ENCODE results near the gene ASB15. TPM values are rescaled to one million over a fixed set of nuclear protein-coding genes. Genes with fewer than 3 reads are reported as not detected.
A peak's percentile ranks its signal among the peaks of the same experiment; 100 is the strongest.

ASB15 gene
- total RNA-seq, 1 donor from 2014 or later: 2.6 TPM

DNA sequence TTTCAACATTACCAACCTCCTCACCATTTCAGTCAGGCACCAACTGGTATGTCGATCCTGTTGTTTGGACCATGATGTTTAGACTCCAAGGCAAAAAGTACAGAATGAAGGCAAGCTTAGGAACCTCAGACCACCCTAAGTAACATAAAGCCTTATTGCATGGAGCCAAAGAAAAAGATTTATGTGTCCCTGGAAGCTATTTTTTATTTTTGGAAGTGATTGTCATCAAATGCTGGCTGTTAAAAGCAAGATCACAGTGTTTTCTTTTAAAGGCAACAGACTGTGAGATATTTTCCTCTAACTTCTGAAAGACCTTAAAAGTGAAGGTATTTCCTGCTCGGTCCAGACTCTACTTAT lies 8.2 kb downstream of the ASB15 start:
- peak overlapping the region; percentile 24 to 59 (median 57) for H3K9ac ChIP-seq (ENCODE audit: low read depth in 1 of 3, low read length in 3 of 3)
- peak overlapping the region in 2 of 3 donors; percentile 23 to 35 for H3K4me3 ChIP-seq (ENCODE audit: low read length in 3 of 3)
- H3K36me3 ChIP-seq (ENCODE audit: control insufficient read depth in 3 of 3, insufficient read depth in 3 of 3, low read length in 3 of 3): peaks cover 0 to 3% (median 1%) of the 10 kb centered on the region in 3 donors
- H3K9me3 ChIP-seq (ENCODE audit: control insufficient read depth in 3 of 3, low read length in 3 of 3): no peaks in the 10 kb centered on the region
- peaks cover 9 to 29% (median 15%) of the 10 kb centered on the region in 3 donors for H3K4me1 ChIP-seq (ENCODE audit: control insufficient read depth in 3 of 3, insufficient read depth in 3 of 3, low read length in 3 of 3)
- H3K27me3 ChIP-seq (ENCODE audit: control insufficient read depth in 3 of 3, insufficient read depth in 3 of 3, low read length in 3 of 3): no peaks in the 10 kb centered on the region
- peak overlapping the region; percentile 95 for H3K27ac ChIP-seq (ENCODE audit: low read depth, low read length)

DNA sequence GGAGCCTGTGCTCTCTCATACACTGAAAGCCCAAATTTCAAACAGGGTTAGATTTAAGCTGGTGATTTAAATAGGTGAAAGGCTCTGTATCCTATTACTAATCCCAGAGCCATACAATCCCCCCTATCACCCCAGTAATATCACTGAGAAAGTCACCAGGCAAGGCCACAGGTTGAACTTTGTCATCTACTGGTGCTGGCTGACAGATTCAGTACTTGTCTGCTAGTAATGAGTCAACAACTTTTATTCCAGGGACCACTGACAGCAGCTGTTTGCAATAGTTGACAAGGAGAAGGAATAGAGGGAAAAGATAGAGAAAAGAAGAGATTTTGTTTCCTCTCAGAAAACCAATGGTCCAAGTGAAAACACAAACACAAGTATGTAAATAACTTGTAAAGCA lies 10.4 kb downstream of the ASB15 start:
- H3K27me3 ChIP-seq (ENCODE audit: control insufficient read depth in 3 of 3, insufficient read depth in 3 of 3, low read length in 3 of 3): no peaks in the 10 kb centered on the region
- peak overlapping the region in 2 of 3 donors; percentile 39 to 61 for H3K4me3 ChIP-seq (ENCODE audit: low read length in 3 of 3)
- H3K4me1 ChIP-seq (ENCODE audit: control insufficient read depth in 3 of 3, insufficient read depth in 3 of 3, low read length in 3 of 3): peaks cover 9 to 19% (median 12%) of the 10 kb centered on the region in 3 donors
- H3K27ac ChIP-seq (ENCODE audit: low read depth, low read length): peak overlapping the region; percentile 95
- peak overlapping the region; percentile 50 to 73 (median 65) for H3K9ac ChIP-seq (ENCODE audit: low read depth in 1 of 3, low read length in 3 of 3)
- peaks cover 2 to 16% (median 7%) of the 10 kb centered on the region in 3 donors for H3K36me3 ChIP-seq (ENCODE audit: control insufficient read depth in 3 of 3, insufficient read depth in 3 of 3, low read length in 3 of 3)
- H3K9me3 ChIP-seq (ENCODE audit: control insufficient read depth in 3 of 3, low read length in 3 of 3): no peaks in the 10 kb centered on the region

DNA sequence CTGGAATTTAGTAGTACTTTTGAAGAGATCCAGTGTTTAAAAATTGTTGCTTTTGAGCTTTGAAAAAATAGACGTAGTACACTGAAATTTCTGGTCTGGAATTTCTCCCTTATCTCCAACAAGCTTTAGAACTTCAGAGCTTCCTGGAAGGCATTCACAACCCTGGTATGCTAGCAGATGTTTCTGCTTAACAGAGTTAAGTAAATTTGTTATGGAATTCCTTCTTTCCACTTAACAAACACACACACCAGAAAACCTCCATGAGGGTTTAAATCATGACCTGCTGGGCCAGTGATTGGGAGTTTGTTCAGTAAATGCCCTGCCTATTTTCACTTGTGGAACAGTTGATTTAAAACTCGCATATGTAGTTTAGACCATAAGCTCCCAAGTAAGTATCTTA lies 13.7 kb downstream of the ASB15 start:
- no peak overlapping the region for H3K27ac ChIP-seq (ENCODE audit: low read depth, low read length)
- peaks cover 3 to 10% (median 8%) of the 10 kb centered on the region in 3 donors for H3K4me1 ChIP-seq (ENCODE audit: control insufficient read depth in 3 of 3, insufficient read depth in 3 of 3, low read length in 3 of 3)
- H3K4me3 ChIP-seq (ENCODE audit: low read length in 3 of 3): no peak overlapping the region
- H3K36me3 ChIP-seq (ENCODE audit: control insufficient read depth in 3 of 3, insufficient read depth in 3 of 3, low read length in 3 of 3): peaks cover 3 to 28% (median 10%) of the 10 kb centered on the region in 3 donors
- H3K9me3 ChIP-seq (ENCODE audit: control insufficient read depth in 3 of 3, low read length in 3 of 3): no peaks in the 10 kb centered on the region
- no peaks in the 10 kb centered on the region for H3K27me3 ChIP-seq (ENCODE audit: control insufficient read depth in 3 of 3, insufficient read depth in 3 of 3, low read length in 3 of 3)
- H3K9ac ChIP-seq (ENCODE audit: low read depth in 1 of 3, low read length in 3 of 3): no peak overlapping the region

DNA sequence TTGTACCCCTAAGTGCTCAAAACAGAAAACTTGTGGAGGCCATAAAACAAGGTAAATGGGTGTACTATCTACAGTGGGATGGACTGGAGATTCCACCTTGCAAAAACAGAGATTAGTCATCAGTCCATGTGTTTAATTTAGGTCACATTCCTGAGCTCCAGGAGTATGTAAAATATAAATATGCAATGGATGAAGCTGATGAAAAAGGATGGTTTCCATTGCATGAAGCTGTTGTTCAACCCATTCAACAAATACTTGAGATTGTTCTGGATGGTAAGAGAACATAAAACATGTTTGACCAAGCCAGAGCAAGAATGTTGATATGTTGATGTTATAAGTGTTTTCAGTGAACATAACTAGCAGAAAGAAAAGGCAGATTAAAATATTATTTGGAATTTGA lies 14.6 kb downstream of the ASB15 start:
- Histone ChIP-seq H3K4me3 (ENCODE audit: low read length in 3 of 3) (no peak overlapping the region), H3K27me3 (ENCODE audit: control insufficient read depth in 3 of 3, insufficient read depth in 3 of 3, low read length in 3 of 3) (no peaks in the 10 kb centered on the region), H3K9ac (ENCODE audit: low read depth in 1 of 3, low read length in 3 of 3) (no peak overlapping the region), H3K4me1 (ENCODE audit: control insufficient read depth in 3 of 3, insufficient read depth in 3 of 3, low read length in 3 of 3) (peaks cover 0 to 10% (median 9%) of the 10 kb centered on the region in 3 donors), H3K36me3 (ENCODE audit: control insufficient read depth in 3 of 3, insufficient read depth in 3 of 3, low read length in 3 of 3) (peaks cover 3 to 28% (median 10%) of the 10 kb centered on the region in 3 donors), H3K9me3 (ENCODE audit: control insufficient read depth in 3 of 3, low read length in 3 of 3) (no peaks in the 10 kb centered on the region), H3K27ac (ENCODE audit: low read depth, low read length) (no peak overlapping the region)

DNA sequence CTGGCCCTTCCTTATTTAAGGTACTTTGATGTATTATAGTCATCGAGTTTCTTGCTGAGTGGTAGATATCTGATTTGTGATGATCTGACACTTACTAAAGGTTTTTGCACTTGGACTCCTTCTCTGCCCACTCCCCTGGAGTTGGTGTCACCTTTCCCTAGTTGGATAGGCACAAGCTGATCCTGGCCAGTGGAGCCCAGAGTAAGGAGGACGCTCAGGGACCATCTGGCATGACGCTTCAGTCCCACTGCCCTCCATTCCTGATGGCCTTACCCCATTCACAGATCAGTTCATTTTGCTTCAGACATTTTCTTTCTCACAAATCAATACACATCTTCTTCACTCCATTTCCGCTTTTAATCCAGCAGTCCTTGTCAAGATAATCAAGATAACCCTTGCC lies 20.1 kb downstream of the ASB15 start:
- Histone ChIP-seq H3K9ac (ENCODE audit: low read depth in 1 of 3, low read length in 3 of 3) (no peak overlapping the region), H3K27ac (ENCODE audit: low read depth, low read length) (peak overlapping the region; percentile 74), H3K4me3 (ENCODE audit: low read length in 3 of 3) (no peak overlapping the region), H3K9me3 (ENCODE audit: control insufficient read depth in 3 of 3, low read length in 3 of 3) (no peaks in the 10 kb centered on the region), H3K4me1 (ENCODE audit: control insufficient read depth in 3 of 3, insufficient read depth in 3 of 3, low read length in 3 of 3) (peaks cover 16 to 27% (median 18%) of the 10 kb centered on the region in 3 donors), H3K36me3 (ENCODE audit: control insufficient read depth in 3 of 3, insufficient read depth in 3 of 3, low read length in 3 of 3) (peaks cover 5 to 33% (median 20%) of the 10 kb centered on the region in 3 donors), H3K27me3 (ENCODE audit: control insufficient read depth in 3 of 3, insufficient read depth in 3 of 3, low read length in 3 of 3) (no peaks in the 10 kb centered on the region)

DNA sequence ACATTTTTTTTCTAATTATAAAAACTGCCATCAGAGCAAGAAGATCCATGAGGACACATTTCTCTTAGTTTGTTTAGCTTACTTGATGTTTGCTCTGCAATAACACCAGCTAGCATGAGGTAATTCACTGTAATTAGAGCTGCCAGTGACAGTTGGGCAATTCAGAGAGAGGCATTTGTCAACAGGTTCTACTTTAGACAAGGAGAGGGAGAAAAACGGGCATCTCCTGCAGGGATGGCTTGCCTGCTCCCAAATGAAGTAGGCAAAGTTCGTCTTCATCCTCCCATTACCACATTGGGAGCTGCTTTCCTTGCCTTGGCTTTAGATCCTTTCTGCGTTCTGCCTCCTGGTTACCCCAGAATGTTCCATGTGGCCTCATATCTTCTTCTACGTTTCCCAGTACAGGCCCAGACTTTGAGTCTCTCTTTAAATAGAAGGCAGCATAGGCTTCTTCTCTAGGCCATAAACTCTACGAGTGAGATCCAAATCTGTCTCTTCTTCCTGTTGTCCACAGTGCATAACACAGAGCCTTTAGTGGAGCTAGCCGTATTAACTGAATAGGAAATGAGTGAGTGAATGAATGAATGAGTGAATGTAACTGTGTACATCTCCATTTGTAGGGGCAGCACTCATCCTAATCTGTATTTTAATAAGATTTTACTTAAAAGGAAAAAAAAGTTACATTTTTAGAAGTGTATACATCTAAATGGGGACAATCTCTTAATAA lies 21.2 kb downstream of the ASB15 start:
- peaks cover 4 to 23% (median 20%) of the 10 kb centered on the region in 3 donors for H3K36me3 ChIP-seq (ENCODE audit: control insufficient read depth in 3 of 3, insufficient read depth in 3 of 3, low read length in 3 of 3)
- H3K27ac ChIP-seq (ENCODE audit: low read depth, low read length): peak overlapping the region; percentile 92
- peak overlapping the region in 2 of 3 donors; percentile 35 to 41 for H3K4me3 ChIP-seq (ENCODE audit: low read length in 3 of 3)
- H3K9ac ChIP-seq (ENCODE audit: low read depth in 1 of 3, low read length in 3 of 3): peak overlapping the region; percentile 10 to 62 (median 42)
- peaks cover 16 to 28% (median 18%) of the 10 kb centered on the region in 3 donors for H3K4me1 ChIP-seq (ENCODE audit: control insufficient read depth in 3 of 3, insufficient read depth in 3 of 3, low read length in 3 of 3)
- H3K27me3 ChIP-seq (ENCODE audit: control insufficient read depth in 3 of 3, insufficient read depth in 3 of 3, low read length in 3 of 3): no peaks in the 10 kb centered on the region
- H3K9me3 ChIP-seq (ENCODE audit: control insufficient read depth in 3 of 3, low read length in 3 of 3): no peaks in the 10 kb centered on the region

DNA sequence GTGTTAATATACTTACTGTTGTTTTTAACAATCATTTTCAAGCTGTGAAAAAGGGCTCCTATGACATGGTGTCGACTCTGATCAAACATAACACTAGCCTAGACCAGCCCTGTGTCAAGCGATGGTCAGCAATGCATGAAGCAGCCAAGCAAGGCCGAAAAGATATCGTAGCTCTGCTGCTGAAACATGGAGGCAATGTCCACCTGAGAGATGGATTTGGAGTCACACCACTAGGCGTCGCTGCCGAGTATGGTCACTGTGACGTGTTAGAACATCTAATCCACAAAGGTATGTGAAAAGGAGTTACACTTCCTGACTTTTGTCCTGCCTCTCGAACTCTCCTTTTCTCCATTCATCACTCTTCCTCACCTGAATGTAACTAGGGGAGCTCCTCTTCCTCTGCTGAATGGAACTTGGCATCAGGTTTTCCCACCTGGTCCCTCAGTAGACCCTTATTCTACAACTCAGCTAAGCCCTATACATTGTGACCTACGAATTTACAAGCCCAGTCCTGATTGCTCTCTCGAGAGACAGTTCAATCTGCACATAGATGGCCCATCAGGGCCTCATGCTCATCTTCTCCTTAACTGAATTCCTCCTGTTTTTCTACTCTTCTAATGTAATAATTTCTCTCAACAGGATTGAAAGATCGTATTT lies 23.0 kb downstream of the ASB15 start:
- Histone ChIP-seq H3K4me3 (ENCODE audit: low read length in 3 of 3) (no peak overlapping the region), H3K36me3 (ENCODE audit: control insufficient read depth in 3 of 3, insufficient read depth in 3 of 3, low read length in 3 of 3) (peaks cover 4 to 23% (median 22%) of the 10 kb centered on the region in 3 donors), H3K4me1 (ENCODE audit: control insufficient read depth in 3 of 3, insufficient read depth in 3 of 3, low read length in 3 of 3) (peaks cover 18 to 40% (median 20%) of the 10 kb centered on the region in 3 donors), H3K27me3 (ENCODE audit: control insufficient read depth in 3 of 3, insufficient read depth in 3 of 3, low read length in 3 of 3) (no peaks in the 10 kb centered on the region), H3K27ac (ENCODE audit: low read depth, low read length) (peak overlapping the region; percentile 92), H3K9ac (ENCODE audit: low read depth in 1 of 3, low read length in 3 of 3) (no peak overlapping the region), H3K9me3 (ENCODE audit: control insufficient read depth in 3 of 3, low read length in 3 of 3) (no peaks in the 10 kb centered on the region)

DNA sequence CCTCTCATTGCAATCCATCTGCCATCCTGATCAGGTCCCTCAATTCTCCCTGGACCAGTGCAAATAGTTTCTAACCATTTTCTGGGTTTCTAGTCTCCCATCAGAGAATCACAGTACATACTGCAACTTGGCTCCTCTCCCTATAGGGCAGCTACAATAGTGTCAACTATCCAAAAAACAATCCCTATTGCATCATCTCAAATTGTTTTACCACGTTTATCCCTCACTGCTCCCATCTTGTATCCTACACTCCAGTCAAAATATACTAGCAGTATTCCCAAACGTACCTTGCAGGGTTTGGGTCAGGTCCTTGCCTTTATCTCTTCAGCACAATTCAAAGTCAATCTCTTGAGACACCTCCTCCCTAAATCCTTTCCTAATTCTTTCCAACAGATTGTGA lies 23.6 kb downstream of the ASB15 start:
- H3K9ac ChIP-seq (ENCODE audit: low read depth in 1 of 3, low read length in 3 of 3): no peak overlapping the region
- H3K4me1 ChIP-seq (ENCODE audit: control insufficient read depth in 3 of 3, insufficient read depth in 3 of 3, low read length in 3 of 3): peaks cover 18 to 40% (median 20%) of the 10 kb centered on the region in 3 donors
- H3K27ac ChIP-seq (ENCODE audit: low read depth, low read length): no peak overlapping the region
- H3K27me3 ChIP-seq (ENCODE audit: control insufficient read depth in 3 of 3, insufficient read depth in 3 of 3, low read length in 3 of 3): no peaks in the 10 kb centered on the region
- no peaks in the 10 kb centered on the region for H3K9me3 ChIP-seq (ENCODE audit: control insufficient read depth in 3 of 3, low read length in 3 of 3)
- H3K36me3 ChIP-seq (ENCODE audit: control insufficient read depth in 3 of 3, insufficient read depth in 3 of 3, low read length in 3 of 3): peaks cover 4 to 23% (median 22%) of the 10 kb centered on the region in 3 donors
- no peak overlapping the region for H3K4me3 ChIP-seq (ENCODE audit: low read length in 3 of 3)

DNA sequence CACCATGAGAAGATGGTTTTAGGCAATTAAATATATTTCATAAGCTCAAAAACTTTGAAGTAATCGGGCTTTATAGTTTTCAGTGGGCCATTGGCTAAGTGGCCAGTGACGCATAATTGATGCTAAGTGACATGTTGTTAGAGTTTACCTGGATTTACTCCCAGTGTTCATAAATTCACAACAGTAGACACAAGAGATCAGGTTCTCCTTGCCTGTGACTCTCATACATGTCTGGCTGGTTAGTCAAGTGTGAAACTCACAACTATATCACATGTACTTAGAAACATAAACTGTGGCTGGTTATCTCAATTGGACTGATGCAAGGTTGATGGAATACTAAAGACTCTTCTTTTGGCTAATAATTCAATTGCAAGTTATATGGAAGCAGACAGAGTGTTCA lies 26.2 kb downstream of the ASB15 start:
- H3K9ac ChIP-seq (ENCODE audit: low read depth in 1 of 3, low read length in 3 of 3): no peak overlapping the region
- H3K27me3 ChIP-seq (ENCODE audit: control insufficient read depth in 3 of 3, insufficient read depth in 3 of 3, low read length in 3 of 3): no peaks in the 10 kb centered on the region
- H3K27ac ChIP-seq (ENCODE audit: low read depth, low read length): peak overlapping the region; percentile 52
- H3K9me3 ChIP-seq (ENCODE audit: control insufficient read depth in 3 of 3, low read length in 3 of 3): no peaks in the 10 kb centered on the region
- peaks cover 10 to 30% (median 12%) of the 10 kb centered on the region in 3 donors for H3K4me1 ChIP-seq (ENCODE audit: control insufficient read depth in 3 of 3, insufficient read depth in 3 of 3, low read length in 3 of 3)
- peaks cover 4 to 23% (median 22%) of the 10 kb centered on the region in 3 donors for H3K36me3 ChIP-seq (ENCODE audit: control insufficient read depth in 3 of 3, insufficient read depth in 3 of 3, low read length in 3 of 3)
- H3K4me3 ChIP-seq (ENCODE audit: low read length in 3 of 3): no peak overlapping the region

DNA sequence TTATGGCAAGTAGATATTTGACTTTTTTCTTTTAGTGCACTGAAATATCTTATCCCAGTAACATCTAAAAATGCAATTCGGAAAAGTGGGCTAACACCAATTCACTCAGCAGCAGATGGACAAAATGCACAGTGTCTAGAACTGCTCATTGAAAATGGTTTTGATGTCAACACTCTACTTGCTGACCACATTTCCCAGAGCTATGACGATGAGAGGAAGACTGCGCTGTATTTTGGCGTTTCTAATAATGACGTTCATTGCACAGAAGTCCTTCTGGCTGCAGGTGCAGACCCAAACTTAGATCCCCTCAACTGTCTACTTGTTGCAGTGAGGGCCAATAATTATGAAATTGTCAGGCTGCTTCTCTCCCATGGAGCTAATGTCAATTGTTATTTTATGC lies 27.2 kb downstream of the ASB15 start:
- Histone ChIP-seq H3K9me3 (ENCODE audit: control insufficient read depth in 3 of 3, low read length in 3 of 3) (no peaks in the 10 kb centered on the region), H3K36me3 (ENCODE audit: control insufficient read depth in 3 of 3, insufficient read depth in 3 of 3, low read length in 3 of 3) (peaks cover 4 to 23% (median 22%) of the 10 kb centered on the region in 3 donors), H3K4me3 (ENCODE audit: low read length in 3 of 3) (no peak overlapping the region), H3K9ac (ENCODE audit: low read depth in 1 of 3, low read length in 3 of 3) (no peak overlapping the region), H3K27ac (ENCODE audit: low read depth, low read length) (no peak overlapping the region), H3K4me1 (ENCODE audit: control insufficient read depth in 3 of 3, insufficient read depth in 3 of 3, low read length in 3 of 3) (peaks cover 4 to 26% (median 4%) of the 10 kb centered on the region in 3 donors), H3K27me3 (ENCODE audit: control insufficient read depth in 3 of 3, insufficient read depth in 3 of 3, low read length in 3 of 3) (no peaks in the 10 kb centered on the region)

All from skeletal muscle tissue (tissue), 4 donors.